ENCODE results near the gene STOM. TPM values are rescaled to one million over a fixed set of nuclear protein-coding genes. Genes with fewer than 3 reads are reported as not detected.

The STOM gene
- total and polyA plus RNA-seq, 10 of the 15 experiments (the other 5 are each of a cell fraction or from before 2014, with no cell fraction given) = 6.7 to 47.4 (median 39.8) TPM

GRCh38 chr9:121368138-121368522 is 1.9 kb downstream of the STOM start (continued):
- TF ChIP-seq NRF1 (conservative IDR thresholded peaks at IDR 0.05; ENCODE audit: low read depth, low read length) (no peak), SRF (IDR thresholded peaks at IDR 0.05; ENCODE audit: low read depth in 2 of 2, low read length in 2 of 2) (no peak), STAT1 (conservative IDR thresholded peaks at IDR 0.05) (no peak), SMARCA5 (IDR thresholded peaks at IDR 0.05) (no peak), BCL3 (IDR thresholded peaks at IDR 0.05; ENCODE audit: borderline replicate concordance, insufficient read depth, low read depth, low read length, poor library complexity, severe bottlenecking) (no peak), FOXK2 (IDR thresholded peaks at IDR 0.05) (no peak), SREBF1 (IDR thresholded peaks at IDR 0.05; ENCODE audit: low read length) (no peak)
- TF ChIP-seq, protein P1, sequence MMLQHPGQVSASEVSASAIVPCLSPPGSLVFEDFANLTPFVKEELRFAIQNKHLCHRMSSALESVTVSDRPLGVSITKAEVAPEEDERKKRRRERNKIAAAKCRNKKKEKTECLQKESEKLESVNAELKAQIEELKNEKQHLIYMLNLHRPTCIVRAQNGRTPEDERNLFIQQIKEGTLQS (IDR thresholded peaks at IDR 0.05; ENCODE audit: borderline replicate concordance, extremely low read depth, low read depth, low read length) = no peak
- TF ChIP-seq, protein P2, sequence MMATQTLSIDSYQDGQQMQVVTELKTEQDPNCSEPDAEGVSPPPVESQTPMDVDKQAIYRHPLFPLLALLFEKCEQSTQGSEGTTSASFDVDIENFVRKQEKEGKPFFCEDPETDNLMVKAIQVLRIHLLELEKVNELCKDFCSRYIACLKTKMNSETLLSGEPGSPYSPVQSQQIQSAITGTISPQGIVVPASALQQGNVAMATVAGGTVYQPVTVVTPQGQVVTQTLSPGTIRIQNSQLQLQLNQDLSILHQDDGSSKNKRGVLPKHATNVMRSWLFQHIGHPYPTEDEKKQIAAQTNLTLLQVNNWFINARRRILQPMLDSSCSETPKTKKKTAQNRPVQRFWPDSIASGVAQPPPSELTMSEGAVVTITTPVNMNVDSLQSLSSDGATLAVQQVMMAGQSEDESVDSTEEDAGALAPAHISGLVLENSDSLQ (IDR thresholded peaks at IDR 0.05) = no peak

All from GM12878 (cell line).